Natural killer cell treated with Interleukin-12 subunit alpha and Interleukin-12 subunit beta and Interleukin-15 and Interleukin-18, amount 100 ng/mL, for 72 hours (primary cell): ENCODE data around the gene HPX. TPM values are rescaled to one million over a fixed set of nuclear protein-coding genes. Genes with fewer than 3 reads are reported as not detected.
"Not testable (repeated sequence)": the region's sequence is repeated elsewhere in the genome, so short reads cannot be mapped to it uniquely, and the experiment has no call there.

Experiments
- ATAC-seq, 2 donors: fragments of 150-1000 bp; cut with Tn5 transposase in 1 of 2; sonication (Bioruptor Pico), chemical (Tn5 transposase) in 1 of 2; 2 replicates each; pipeline ENCODE4 v1.10.0; 2021
- DNase-seq: peaks from one replicate; pipeline ENCODE4 v3.0.0; 2022; ENCODE audit warnings: low spot score
- H3K27ac Mint-ChIP-seq, 2 donors: 1 replicate in 1 of 2; 2 replicates in 1 of 2; pipeline ENCODE4 v1.8.0; 2022; ENCODE audit warnings: mixed read lengths in 2 of 2, mild to moderate bottlenecking in 1 of 2, moderate library complexity in 1 of 2
- H3K27me3 Mint-ChIP-seq, 2 donors: 1 replicate in 1 of 2; 2 replicates in 1 of 2; pipeline ENCODE4 v1.8.0; 2022; ENCODE audit warnings: mixed read lengths in 2 of 2
- H3K36me3 Mint-ChIP-seq: one replicate; pipeline ENCODE4 v1.8.0; 2022; ENCODE audit warnings: mixed read lengths
- H3K4me1 Mint-ChIP-seq, 2 donors: 1 replicate in 1 of 2; 2 replicates in 1 of 2; pipeline ENCODE4 v1.8.0; 2022; ENCODE audit warnings: low read depth in 2 of 2, mixed read lengths in 2 of 2, mild to moderate bottlenecking in 1 of 2
- H3K4me3 Mint-ChIP-seq: one replicate; pipeline ENCODE4 v1.8.0; 2022; ENCODE audit warnings: mixed read lengths
- H3K9me3 Mint-ChIP-seq: 2 replicates; pipeline ENCODE4 v1.8.0; 2022; ENCODE audit warnings: mixed read lengths
- total RNA-seq, 2 donors: library from RNA; stranded (reverse); gene quantifications; one replicate each; pipeline ENCODE4 v1.2.3, GENCODE V29; 2022

The HPX gene
- total RNA-seq, 2 donors from 2014 or later = 0.76 to 0.92 TPM

GRCh38 chr11:6401464-6401863, 39.3 kb downstream of the HPX start:
- ATAC-seq (no peak), DNase-seq (no peak)
- peak overlapping the region; percentile 23 for H3K4me3 Mint-ChIP-seq
- H3K4me1 Mint-ChIP-seq = peaks cover 38 to 43% of the 10 kb centered on the region in 2 donors
- H3K27me3 Mint-ChIP-seq = no peaks in the 10 kb centered on the region
- H3K36me3 Mint-ChIP-seq = no peaks in the 10 kb centered on the region
- no peaks in the 10 kb centered on the region for H3K9me3 Mint-ChIP-seq
- H3K27ac Mint-ChIP-seq = no peak overlapping the region

- ATAC-seq (no peak), DNase-seq (no peak)
- Mint-ChIP-seq H3K9me3 (no peaks in the 10 kb centered on the region), H3K36me3 (no peaks in the 10 kb centered on the region), H3K27me3 (no peaks in the 10 kb centered on the region), H3K4me3 (peak overlapping the region; percentile 49), H3K4me1 (peaks cover 36 to 42% of the 10 kb centered on the region in 2 donors), H3K27ac (no peak overlapping the region)
Observed at GRCh38 chr11:6400431-6401345, 40.1 kb downstream of the HPX start.

GRCh38 chr11:6397636-6398035, 43.2 kb downstream of the HPX start:
- DNase-seq (no peak), ATAC-seq (no peak)
- Mint-ChIP-seq H3K36me3 (no peaks in the 10 kb centered on the region), H3K4me1 (peaks cover 26 to 31% of the 10 kb centered on the region in 2 donors), H3K9me3 (no peaks in the 10 kb centered on the region), H3K27ac (no peak overlapping the region), H3K4me3 (no peak overlapping the region), H3K27me3 (no peaks in the 10 kb centered on the region)

GRCh38 chr11:6397156-6397555, 43.6 kb downstream of the HPX start:
- Mint-ChIP-seq H3K36me3 (no peaks in the 10 kb centered on the region), H3K4me1 (peaks cover 22 to 28% of the 10 kb centered on the region in 2 donors), H3K4me3 (no peak overlapping the region), H3K27me3 (no peaks in the 10 kb centered on the region), H3K27ac (peak overlapping the region in 1 of 2 donors; percentile 49), H3K9me3 (no peaks in the 10 kb centered on the region)
- DNase-seq (no peak), ATAC-seq (no peak)

- Mint-ChIP-seq H3K27me3 (no peaks in the 10 kb centered on the region), H3K27ac (no peak overlapping the region), H3K9me3 (no peaks in the 10 kb centered on the region), H3K4me3 (no peak overlapping the region), H3K36me3 (no peaks in the 10 kb centered on the region), H3K4me1 (peaks cover 17 to 23% of the 10 kb centered on the region in 2 donors)
- no peak for DNase-seq
- no peak for ATAC-seq
Observed at GRCh38 chr11:6395470-6396060, 45.2 kb downstream of the HPX start.

GRCh38 chr11:6393989-6394670, 46.7 kb downstream of the HPX start:
- Mint-ChIP-seq H3K4me1 (peaks cover 24 to 31% of the 10 kb centered on the region in 2 donors), H3K27me3 (no peaks in the 10 kb centered on the region), H3K36me3 (no peaks in the 10 kb centered on the region), H3K9me3 (no peaks in the 10 kb centered on the region), H3K4me3 (no peak overlapping the region), H3K27ac (no peak overlapping the region)
- ATAC-seq (no peak), DNase-seq (no peak)

- H3K4me3 Mint-ChIP-seq = peak overlapping the region; percentile 22
- not testable (repeated sequence) for H3K9me3 Mint-ChIP-seq, H3K36me3 Mint-ChIP-seq, H3K27me3 Mint-ChIP-seq, DNase-seq, ATAC-seq
- peak overlapping the region in 1 of 2 donors; percentile 78 for H3K27ac Mint-ChIP-seq
- H3K4me1 Mint-ChIP-seq = peaks cover 25 to 34% of the 10 kb centered on the region in 2 donors
Observed at GRCh38 chr11:6392251-6392650, 48.5 kb downstream of the HPX start.

- H3K27ac Mint-ChIP-seq = no peak overlapping the region
- peaks cover 25 to 34% of the 10 kb centered on the region in 2 donors for H3K4me1 Mint-ChIP-seq
- no peak for ATAC-seq
Observed at GRCh38 chr11:6391537-6392134, 49.2 kb downstream of the HPX start.

GRCh38 chr11:6390718-6391469, 49.9 kb downstream of the HPX start:
- H3K4me1 Mint-ChIP-seq = peaks cover 21 to 28% of the 10 kb centered on the region in 2 donors
- DNase-seq = no peak
- no peaks in the 10 kb centered on the region for H3K36me3 Mint-ChIP-seq
- peak overlapping the region; percentile 90 for H3K4me3 Mint-ChIP-seq
- H3K27me3 Mint-ChIP-seq = no peaks in the 10 kb centered on the region
- H3K9me3 Mint-ChIP-seq = no peaks in the 10 kb centered on the region
- no peak for ATAC-seq
- H3K27ac Mint-ChIP-seq = peak overlapping the region; percentile 78 to 92

More at GRCh38 chr11:6391537-6392134, 49.2 kb downstream of the HPX start:
- no peaks in the 10 kb centered on the region for H3K9me3 Mint-ChIP-seq
- DNase-seq = no peak
- no peaks in the 10 kb centered on the region for H3K36me3 Mint-ChIP-seq
- peak overlapping the region; percentile 90 for H3K4me3 Mint-ChIP-seq
- no peaks in the 10 kb centered on the region for H3K27me3 Mint-ChIP-seq

GRCh38 chr11:6389905-6390717, 50.7 kb downstream of the HPX start, which contains the start of gene SMPD1:
SMPD1 (plus strand) TSS chr11:6390474; CDS start chr11:6390599, 125 bp downstream.
- no peaks in the 10 kb centered on the region for H3K36me3 Mint-ChIP-seq

GRCh38 chr11:6388748-6389147, 52.0 kb downstream of the HPX start:
- Mint-ChIP-seq H3K36me3 (no peaks in the 10 kb centered on the region), H3K4me1 (peaks cover 26 to 28% of the 10 kb centered on the region in 2 donors), H3K27me3 (no peaks in the 10 kb centered on the region), H3K4me3 (peak overlapping the region; percentile 90), H3K9me3 (no peaks in the 10 kb centered on the region), H3K27ac (peak overlapping the region; percentile 78 to 92)
- no peak for ATAC-seq
- no peak for DNase-seq

More at GRCh38 chr11:6389905-6390717, 50.7 kb downstream of the HPX start, which contains the start of gene SMPD1:
- peak within 1 kb of the TSS; percentile 78 to 92 for H3K27ac Mint-ChIP-seq
- no peaks in the 10 kb centered on the region for H3K27me3 Mint-ChIP-seq
- H3K9me3 Mint-ChIP-seq = no peaks in the 10 kb centered on the region
- peak; percentile 96 for DNase-seq
- peak within 1 kb of the TSS; percentile 90 for H3K4me3 Mint-ChIP-seq
- peak; percentile 97 for ATAC-seq
- peaks cover 25 to 28% of the 10 kb centered on the region in 2 donors for H3K4me1 Mint-ChIP-seq
